Endothelial cell of umbilical vein (primary cell): ENCODE results near the gene ZNF420.

ENCODE experiments used
- EZH2 ChIP-seq: IDR thresholded peaks from 2 replicates; pipeline ENCODE4 v1.6.1; 2012; ENCODE audit warnings: borderline replicate concordance, low read depth, mild to moderate bottlenecking, moderate library complexity, low read length, inconsistent platforms; ENCODE audit not compliant: severe bottlenecking
- FOS ChIP-seq: IDR thresholded peaks from 2 replicates; pipeline ENCODE4 v1.6.1; 2011; ENCODE audit warnings: mild to moderate bottlenecking, low read length, moderate library complexity, borderline replicate concordance; ENCODE audit not compliant: insufficient read depth
- GATA2 ChIP-seq: IDR thresholded peaks from 2 replicates; pipeline ENCODE4 v1.7.0; 2011; ENCODE audit warnings: low read depth, mild to moderate bottlenecking, moderate library complexity, mixed read lengths, low read length; ENCODE audit not compliant: insufficient read length, insufficient read depth
- MYC ChIP-seq: IDR thresholded peaks from one replicate; pipeline ENCODE4 v1.6.1; 2011; ENCODE audit warnings: mild to moderate bottlenecking, low read depth, low read length
- POLR2A ChIP-seq: IDR thresholded peaks from 2 replicates; pipeline ENCODE4 v1.6.1; 2012; ENCODE audit warnings: low read depth, mild to moderate bottlenecking, control low read depth, low read length
- POLR2AphosphoS5 ChIP-seq: IDR thresholded peaks from 2 replicates; pipeline ENCODE4 v1.6.1; 2012; ENCODE audit warnings: low read depth, mild to moderate bottlenecking, control low read depth, low read length, moderate library complexity; ENCODE audit not compliant: insufficient read depth
- TF ChIP-seq, protein P1 (sequence below), 2 donors: IDR thresholded peaks; 1 replicate in 1 of 2; 2 replicates in 1 of 2; pipeline ENCODE4 v1.5.1; 2011; ENCODE audit warnings: low read length in 2 of 2, mild to moderate bottlenecking in 2 of 2, moderate library complexity in 2 of 2, control low read depth in 1 of 2, inconsistent platforms in 1 of 2, low read depth in 1 of 2; ENCODE audit not compliant: insufficient read depth in 1 of 2; ENCODE audit errors: extremely low read depth in 1 of 2
- TF ChIP-seq, protein P2 (sequence below): IDR thresholded peaks from 2 replicates; pipeline ENCODE4 v1.6.1; 2011; ENCODE audit not compliant: insufficient read depth, insufficient read length

- TF ChIP-seq, protein P1, sequence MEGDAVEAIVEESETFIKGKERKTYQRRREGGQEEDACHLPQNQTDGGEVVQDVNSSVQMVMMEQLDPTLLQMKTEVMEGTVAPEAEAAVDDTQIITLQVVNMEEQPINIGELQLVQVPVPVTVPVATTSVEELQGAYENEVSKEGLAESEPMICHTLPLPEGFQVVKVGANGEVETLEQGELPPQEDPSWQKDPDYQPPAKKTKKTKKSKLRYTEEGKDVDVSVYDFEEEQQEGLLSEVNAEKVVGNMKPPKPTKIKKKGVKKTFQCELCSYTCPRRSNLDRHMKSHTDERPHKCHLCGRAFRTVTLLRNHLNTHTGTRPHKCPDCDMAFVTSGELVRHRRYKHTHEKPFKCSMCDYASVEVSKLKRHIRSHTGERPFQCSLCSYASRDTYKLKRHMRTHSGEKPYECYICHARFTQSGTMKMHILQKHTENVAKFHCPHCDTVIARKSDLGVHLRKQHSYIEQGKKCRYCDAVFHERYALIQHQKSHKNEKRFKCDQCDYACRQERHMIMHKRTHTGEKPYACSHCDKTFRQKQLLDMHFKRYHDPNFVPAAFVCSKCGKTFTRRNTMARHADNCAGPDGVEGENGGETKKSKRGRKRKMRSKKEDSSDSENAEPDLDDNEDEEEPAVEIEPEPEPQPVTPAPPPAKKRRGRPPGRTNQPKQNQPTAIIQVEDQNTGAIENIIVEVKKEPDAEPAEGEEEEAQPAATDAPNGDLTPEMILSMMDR (IDR thresholded peaks at IDR 0.05; ENCODE audit: extremely low read depth in 1 of 2, insufficient read depth in 1 of 2, low read depth in 1 of 2, low read length in 2 of 2): no peak
- TF ChIP-seq POLR2AphosphoS5 (no peak), POLR2A (no peak), EZH2 (no peak), FOS (no peak), GATA2 (no peak), MYC (no peak)
- TF ChIP-seq, protein P2, sequence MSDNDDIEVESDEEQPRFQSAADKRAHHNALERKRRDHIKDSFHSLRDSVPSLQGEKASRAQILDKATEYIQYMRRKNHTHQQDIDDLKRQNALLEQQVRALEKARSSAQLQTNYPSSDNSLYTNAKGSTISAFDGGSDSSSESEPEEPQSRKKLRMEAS: no peak
Observed at GRCh38 chr19:37095859-37096258, 17.6 kb downstream of the ZNF420 start.
